Gastroesophageal sphincter (tissue), 4 donors: ENCODE results near the gene VAX1. TPM values are rescaled to one million over a fixed set of nuclear protein-coding genes. Genes with fewer than 3 reads are reported as not detected.
"Not testable (repeated sequence)": the region's sequence is repeated elsewhere in the genome, so short reads cannot be mapped to it uniquely, and the experiment has no call there.

ENCODE experiments used
- ATAC-seq: fragments of 150-250 bp; one replicate; pipeline ENCODE4 v1.9.1; 2016; ENCODE audit warnings: mild to moderate bottlenecking, moderate library complexity
- H3K27ac ChIP-seq, 4 donors: fragments of 200-600 bp; sonication (generic) in 3 of 4; 1 replicate in 3 of 4; 2 replicates in 1 of 4; pipeline ENCODE4 v1.5.1; 2016 to 2019
- H3K27me3 ChIP-seq: fragments of 200-600 bp; sonication (generic); one replicate; pipeline ENCODE4 v1.5.1; 2019
- H3K36me3 ChIP-seq, 2 donors: fragments of 200-600 bp; sonication (generic); one replicate each; pipeline ENCODE4 v1.5.1; 2019; ENCODE audit warnings: control low read depth in 1 of 2
- H3K4me1 ChIP-seq, 3 donors: fragments of 200-600 bp; sonication (generic); 1 replicate in 2 of 3; 2 replicates in 1 of 3; pipeline ENCODE4 v1.5.1; 2016 to 2019; ENCODE audit warnings: control low read depth in 2 of 3
- H3K4me3 ChIP-seq, 2 donors: fragments of 200-600 bp; sonication (generic); one replicate each; pipeline ENCODE4 v1.5.1; 2019; ENCODE audit warnings: mild to moderate bottlenecking in 1 of 2, moderate library complexity in 1 of 2
- H3K9me3 ChIP-seq, 3 donors: fragments of 200-600 bp; sonication (generic); one replicate each; pipeline ENCODE4 v1.5.1; 2017 to 2019; ENCODE audit warnings: control low read depth in 2 of 3
- CTCF ChIP-seq, 4 experiments: fragments of 200-600 bp in 2 of 4; fragments of 450-650 bp in 2 of 4; sonication (generic) in 1 of 4; IDR thresholded peaks; one replicate each; pipeline ENCODE4 v1.5.1; 2017 to 2019; ENCODE audit warnings: antibody characterized with exemption in 4 of 4, mild to moderate bottlenecking in 2 of 4, moderate library complexity in 2 of 4
- EP300 ChIP-seq: sonication (generic); formaldehyde crosslinking; IDR thresholded peaks from one replicate; pipeline ENCODE4 v1.6.1; 2017; ENCODE audit warnings: antibody characterized with exemption, mild to moderate bottlenecking
- POLR2A ChIP-seq, 2 donors: fragments of 450-650 bp; IDR thresholded peaks; one replicate each; pipeline ENCODE4 v1.6.1; 2017; ENCODE audit warnings: antibody characterized with exemption in 2 of 2, mild to moderate bottlenecking in 2 of 2, moderate library complexity in 1 of 2
- POLR2AphosphoS5 ChIP-seq: sonication (generic); formaldehyde crosslinking; IDR thresholded peaks from one replicate; pipeline ENCODE4 v1.6.1; 2017; ENCODE audit warnings: antibody characterized with exemption
- WGBS, 2 donors: methylation state at CpG; one replicate each; pipeline ENCODE4 v1.1.5; 2018; ENCODE audit warnings: low coverage in 1 of 2; 5-methylcytosine and 5-hydroxymethylcytosine counted together
- total RNA-seq, 4 donors: library from RNA; depleted of rRNA; stranded (reverse); fragments of >200 nt; gene quantifications; one replicate each; pipeline ENCODE4 v1.1.0, GENCODE V29; 2016

VAX1 gene
- not detected for total RNA-seq

- ATAC-seq = no peak
- Histone ChIP-seq H3K4me1 (peaks cover 0 to 52% (median 31%) of the 10 kb centered on the region in 3 donors), H3K27ac (no peak within 1 kb of the TSS), H3K4me3 (peak within 1 kb of the TSS in 1 of 2 donors; percentile 45), H3K36me3 (no peaks in the 10 kb centered on the region), H3K9me3 (no peaks in the 10 kb centered on the region), H3K27me3 (peaks cover 100% of the 10 kb centered on the region)
- 8 to 9% methylated on average over 6 to 13 of the region's 65 CpGs for WGBS, 2 donors
- TF ChIP-seq CTCF (IDR thresholded peaks at IDR 0.05) (no peak), POLR2A (IDR thresholded peaks at IDR 0.05) (no peak), POLR2AphosphoS5 (no peak), EP300 (no peak)
Observed at GRCh38 chr10:117137911-117138642, at the start of gene VAX1. VAX1 (minus strand) TSS chr10:117138270; CDS start chr10:117138056, 214 bp downstream.

- Histone ChIP-seq H3K4me1 (no peaks in the 10 kb centered on the region), H3K36me3 (no peaks in the 10 kb centered on the region), H3K27me3 (peaks cover 18% of the 10 kb centered on the region), H3K4me3 (no peak overlapping the region), H3K9me3 (peaks cover 0 to 16% (median 0%) of the 10 kb centered on the region in 3 donors), H3K27ac (no peak overlapping the region)
- no peak for ATAC-seq
- WGBS, 2 donors = 47 to 88% methylated on average over 3 of the region's 4 CpGs
- TF ChIP-seq POLR2A (IDR thresholded peaks at IDR 0.05) = no peak
- no peak for TF ChIP-seq POLR2AphosphoS5
Observed at GRCh38 chr10:117186832-117187615, 49.0 kb upstream of the VAX1 start.

GRCh38 chr10:117185817-117186216 lies 47.7 kb upstream of the VAX1 start:
- H3K27ac ChIP-seq, H3K36me3 ChIP-seq, H3K4me3 ChIP-seq, H3K4me1 ChIP-seq, ATAC-seq: not testable (repeated sequence)
- Histone ChIP-seq H3K9me3 (peaks cover 0 to 16% (median 0%) of the 10 kb centered on the region in 3 donors), H3K27me3 (peaks cover 29% of the 10 kb centered on the region)
- 80% methylated on average over 1 of the region's 4 CpGs; no CpG with 5 or more reads in 1 of the 2 donors for WGBS, 2 donors

GRCh38 chr10:117184821-117185220 lies 46.8 kb upstream of the VAX1 start:
- no peak for ATAC-seq
- no peaks in the 10 kb centered on the region for H3K4me1 ChIP-seq
- peaks cover 38% of the 10 kb centered on the region for H3K27me3 ChIP-seq
- peaks cover 0 to 13% (median 0%) of the 10 kb centered on the region in 3 donors for H3K9me3 ChIP-seq
- H3K27ac ChIP-seq = no peak overlapping the region
- no peaks in the 10 kb centered on the region for H3K36me3 ChIP-seq
- TF ChIP-seq CTCF (IDR thresholded peaks at IDR 0.05) = no peak
- TF ChIP-seq POLR2A (IDR thresholded peaks at IDR 0.05) = no peak
- TF ChIP-seq POLR2AphosphoS5 = no peak
- no peak for TF ChIP-seq EP300
- no peak overlapping the region for H3K4me3 ChIP-seq
- 66 to 78% methylated on average over 3 of the region's 3 CpGs for WGBS, 2 donors

- Histone ChIP-seq H3K9me3 (peaks cover 0 to 8% (median 0%) of the 10 kb centered on the region in 3 donors), H3K4me1 (no peaks in the 10 kb centered on the region), H3K27me3 (peaks cover 43% of the 10 kb centered on the region), H3K27ac (no peak overlapping the region), H3K4me3 (no peak overlapping the region), H3K36me3 (no peaks in the 10 kb centered on the region)
- WGBS, 2 donors = 85 to 88% methylated on average over 1 to 5 of the region's 10 CpGs
- TF ChIP-seq POLR2AphosphoS5 = no peak
- TF ChIP-seq CTCF (IDR thresholded peaks at IDR 0.05) = no peak
- no peak for TF ChIP-seq POLR2A (IDR thresholded peaks at IDR 0.05)
- TF ChIP-seq EP300 = no peak
- no peak for ATAC-seq
Observed at GRCh38 chr10:117184296-117184695, 46.2 kb upstream of the VAX1 start.
